HG02852 (cell line): ENCODE data around the gene ASCC1.
"Not testable (repeated sequence)": the region's sequence is repeated elsewhere in the genome, so short reads cannot be mapped to it uniquely, and the experiment has no call there.

Experiments
- ATAC-seq: cut with Tn5 transposase; IDR thresholded peaks from one replicate; pipeline ENCODE4 v1.9.1; 2021; ENCODE audit warnings: mild to moderate bottlenecking, moderate library complexity; ENCODE audit not compliant: unreplicated experiment

The ASCC1 gene

GRCh38 chr10:72223743-72224101, 7.6 kb upstream of the ASCC1 start:
- no peak for ATAC-seq

DNA sequence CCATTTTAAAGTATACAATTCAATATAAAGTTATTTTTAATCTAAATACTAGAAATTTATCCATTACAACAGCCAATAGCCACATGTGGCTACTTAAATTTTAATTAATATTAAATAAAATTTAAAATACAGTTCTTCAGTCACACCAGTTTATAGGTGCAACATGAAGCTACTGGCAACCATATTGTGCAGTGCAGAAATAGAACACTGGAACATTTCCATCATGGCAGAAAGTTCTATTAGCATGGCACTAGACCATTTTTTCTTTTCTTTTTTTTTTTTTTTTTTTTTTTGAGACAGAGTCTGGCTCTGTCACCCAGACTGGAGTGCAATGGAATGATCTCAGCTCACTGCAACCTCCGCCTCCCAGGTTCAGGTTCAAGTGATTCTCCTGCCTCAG, 5.2 kb upstream of the ASCC1 start:
- ATAC-seq = no peak

DNA sequence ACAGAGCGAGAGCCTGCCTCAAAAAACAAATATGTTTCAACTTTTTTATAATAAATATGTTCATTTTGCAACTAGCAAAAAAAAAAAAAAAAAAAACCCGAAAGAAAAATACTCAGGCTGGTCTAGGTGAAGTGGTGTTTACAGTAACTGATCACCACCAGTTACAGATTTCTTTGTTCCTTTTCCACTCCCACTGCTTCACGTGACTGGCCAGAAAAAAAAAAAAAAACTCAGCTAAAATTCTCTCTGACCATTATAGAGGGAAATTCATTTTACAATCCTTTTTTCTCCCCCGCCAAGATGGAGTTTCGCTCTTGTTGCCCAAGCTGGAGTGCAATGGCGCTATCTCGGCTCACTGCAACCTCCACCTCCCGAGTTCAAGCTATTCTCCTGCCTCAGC, 4.6 kb upstream of the ASCC1 start:
- no peak for ATAC-seq

DNA sequence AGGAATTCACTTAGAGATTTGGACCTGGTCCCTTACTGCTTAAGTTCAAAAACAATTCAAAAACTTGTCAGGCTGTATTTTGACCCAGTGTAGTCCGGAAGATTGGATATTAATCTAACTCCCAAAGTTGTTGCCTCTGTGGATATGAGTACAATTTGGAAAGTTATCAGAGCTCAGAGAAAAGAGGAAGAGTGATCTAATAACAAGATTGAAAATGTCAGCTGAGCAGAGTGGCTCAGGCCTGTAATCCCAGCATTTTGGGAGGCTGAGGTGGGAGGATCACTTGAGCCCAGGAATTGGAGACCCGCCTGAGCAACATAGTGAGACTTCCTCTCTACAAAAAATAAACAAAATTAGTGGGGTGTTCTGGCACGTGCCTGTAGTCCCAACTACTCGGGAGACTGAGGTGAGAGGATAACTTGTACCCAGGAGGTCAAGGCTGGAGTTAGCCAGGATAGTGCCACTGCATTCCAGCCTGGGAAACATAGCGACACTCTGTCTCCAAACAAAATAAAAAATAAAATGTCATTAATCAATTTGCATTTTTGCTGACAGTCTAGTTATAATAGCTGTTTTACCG, 3.2 kb upstream of the ASCC1 start:
- ATAC-seq = no peak

DNA sequence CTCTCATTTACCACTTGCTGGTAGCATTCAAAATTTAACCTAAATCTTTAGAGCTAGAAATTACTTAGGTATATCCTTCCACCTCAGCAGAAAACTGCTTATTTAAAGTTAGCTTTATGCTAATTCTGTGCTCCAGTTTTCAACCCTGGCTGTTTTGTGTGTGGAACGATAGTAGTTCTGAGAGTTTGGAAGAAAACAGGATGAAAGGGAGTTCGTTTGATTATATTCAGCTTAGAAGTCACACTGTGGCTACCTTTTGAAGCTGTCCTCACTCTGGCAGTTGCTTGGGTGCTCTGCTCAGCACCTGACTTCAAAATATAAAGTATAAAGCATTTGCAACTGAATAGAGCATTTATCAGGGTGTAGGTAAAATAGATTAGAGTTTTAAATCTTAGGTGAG, 2.6 kb upstream of the ASCC1 start:
- ATAC-seq = no peak

- no peak for ATAC-seq
Measured at GRCh38 chr10:72218325-72218724, 2.2 kb upstream of the ASCC1 start.

GRCh38 chr10:72211832-72212231, 4.2 kb downstream of the ASCC1 start:
- not testable (repeated sequence) for ATAC-seq

DNA sequence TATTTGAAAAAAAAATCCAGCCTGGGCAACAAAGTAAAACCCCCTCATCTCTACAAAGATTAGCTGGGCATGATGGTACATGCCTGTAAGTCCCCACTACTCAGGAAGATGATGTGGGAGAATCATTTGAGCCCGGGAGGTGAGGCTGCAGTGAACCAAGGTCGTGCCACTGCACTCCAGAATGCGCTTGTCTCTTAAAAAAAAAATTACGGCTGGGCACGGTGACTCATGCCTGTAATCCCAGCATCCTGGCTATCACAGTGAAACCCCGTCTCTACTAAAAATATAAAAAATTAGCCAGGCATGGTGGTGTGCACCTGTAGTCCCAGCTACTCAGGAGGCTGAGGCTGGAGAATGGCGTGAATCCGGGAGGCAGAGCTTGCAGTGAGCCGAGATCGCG, 4.7 kb downstream of the ASCC1 start:
- ATAC-seq = not testable (repeated sequence)

DNA sequence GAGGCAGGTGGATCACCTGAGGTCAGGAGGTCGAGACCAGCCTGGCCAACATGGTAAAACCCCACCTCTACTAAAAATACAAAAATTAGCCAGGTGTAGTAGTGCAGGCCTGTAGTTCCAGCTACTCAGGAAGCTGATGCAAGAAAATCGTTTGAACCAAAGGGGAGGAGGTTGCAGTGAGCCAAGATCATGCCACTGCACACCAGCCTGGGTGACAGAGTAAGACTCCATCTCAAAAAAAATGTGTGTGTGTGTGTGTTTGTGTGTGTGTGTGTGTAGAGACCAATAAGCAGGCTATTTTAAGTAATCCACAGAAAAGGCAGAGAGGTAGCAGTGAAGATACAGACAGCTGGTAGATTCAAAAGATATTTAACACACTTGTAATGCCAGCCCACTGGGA, 7.5 kb downstream of the ASCC1 start:
- not testable (repeated sequence) for ATAC-seq

GRCh38 chr10:72206511-72207229, 9.4 kb downstream of the ASCC1 start:
- no peak for ATAC-seq

DNA sequence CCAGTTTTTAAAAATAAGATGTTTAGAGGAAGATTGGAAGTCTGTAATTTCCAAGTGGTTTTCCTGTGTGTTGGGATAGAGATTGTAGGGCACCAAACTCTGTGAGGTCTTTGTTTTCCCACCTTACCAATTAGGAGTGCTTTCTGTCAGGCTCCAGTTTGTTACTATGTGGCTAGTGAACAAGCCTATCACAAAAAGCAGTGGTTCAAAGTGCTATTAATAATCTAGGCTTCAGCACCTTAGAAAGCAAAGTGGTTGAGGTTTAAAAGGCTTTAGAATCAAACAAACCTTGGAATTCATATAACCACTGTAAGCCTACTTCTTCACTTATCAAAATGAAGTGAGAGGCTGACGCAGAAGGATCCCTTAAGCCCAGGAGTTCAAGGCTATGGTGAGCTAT, 11.4 kb downstream of the ASCC1 start:
- ATAC-seq = no peak

GRCh38 chr10:72204296-72204695, 11.8 kb downstream of the ASCC1 start:
- ATAC-seq = no peak

- ATAC-seq = no peak
Measured at GRCh38 chr10:72201293-72201692, 14.8 kb downstream of the ASCC1 start.

DNA sequence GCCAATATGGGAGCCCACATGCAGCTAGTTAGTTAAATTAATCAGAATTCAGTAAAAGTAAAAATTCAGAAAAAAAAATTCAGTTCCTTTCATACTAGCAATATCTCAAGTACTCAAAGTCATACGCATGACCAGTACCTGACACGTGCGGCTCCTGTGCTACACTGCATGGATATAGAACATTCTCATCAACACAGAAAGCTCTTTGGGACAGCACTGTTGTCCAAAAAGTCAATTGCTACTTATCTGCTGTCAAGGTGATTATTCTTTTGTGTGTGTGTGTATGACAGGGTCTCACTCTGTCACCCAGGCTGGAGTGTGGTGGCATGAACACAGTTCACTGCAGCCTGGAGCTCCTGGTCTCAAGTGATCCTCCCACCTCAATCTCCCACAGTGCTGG, 15.2 kb downstream of the ASCC1 start:
- no peak for ATAC-seq

- no peak for ATAC-seq
Measured at GRCh38 chr10:72194949-72195348, 21.1 kb downstream of the ASCC1 start.

GRCh38 chr10:72186982-72187330, 29.1 kb downstream of the ASCC1 start:
- ATAC-seq = no peak

DNA sequence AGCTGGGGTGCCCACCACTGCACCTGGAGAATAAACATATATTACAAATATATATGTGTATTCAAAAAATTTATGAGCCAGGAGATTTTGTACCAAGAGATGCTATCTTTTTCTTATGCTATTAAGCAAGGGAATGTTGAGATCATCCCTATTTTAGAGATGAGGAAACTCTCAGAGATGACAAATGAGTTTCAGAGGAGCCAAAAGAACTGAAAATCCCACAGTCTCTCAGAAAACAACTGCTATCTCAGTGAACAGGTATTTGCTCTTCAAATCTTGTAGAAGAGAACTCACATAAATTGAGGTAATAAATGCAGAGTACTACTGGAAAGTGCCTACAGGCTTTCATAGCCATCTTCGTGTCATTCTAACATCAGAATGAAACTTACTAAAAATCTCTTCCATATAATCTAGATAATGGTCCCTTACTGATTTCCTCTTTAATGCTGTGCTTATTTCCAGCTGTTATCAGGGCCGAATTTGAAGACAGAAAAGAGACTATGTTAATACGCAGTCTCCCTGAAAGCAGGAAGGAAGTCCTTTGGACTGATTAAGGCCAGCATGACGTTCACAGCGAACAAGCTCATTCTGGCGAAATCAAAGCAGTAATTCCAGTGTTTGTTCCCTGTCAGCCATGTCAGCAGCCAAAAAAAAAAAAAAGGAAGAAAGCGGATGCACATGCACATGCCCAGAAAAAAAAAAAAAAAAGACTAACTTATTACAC, 29.7 kb downstream of the ASCC1 start:
- ATAC-seq = no peak

DNA sequence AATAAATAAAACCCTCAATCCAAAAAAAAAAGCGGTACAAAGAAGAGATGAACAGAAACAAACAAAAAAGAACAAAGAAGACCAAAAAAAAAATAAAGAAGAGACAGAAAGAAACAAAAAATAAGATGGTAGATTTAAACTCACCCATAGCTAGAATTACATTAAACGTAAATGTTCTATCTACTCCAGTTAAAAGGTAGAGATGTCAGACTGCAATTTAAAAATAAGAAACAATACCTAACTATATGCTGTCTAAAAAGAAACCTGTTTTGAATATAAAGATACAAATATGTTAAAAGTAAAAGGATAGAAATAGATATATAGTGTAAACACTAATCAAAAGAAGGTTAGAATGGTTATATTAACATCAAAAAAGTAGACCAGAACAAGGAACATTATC, 31.9 kb downstream of the ASCC1 start:
- ATAC-seq = no peak

GRCh38 chr10:72177454-72177853, 38.6 kb downstream of the ASCC1 start:
- ATAC-seq = no peak

GRCh38 chr10:72176701-72177100, 39.4 kb downstream of the ASCC1 start:
- no peak for ATAC-seq

GRCh38 chr10:72175149-72175548, 40.9 kb downstream of the ASCC1 start:
- no peak for ATAC-seq

DNA sequence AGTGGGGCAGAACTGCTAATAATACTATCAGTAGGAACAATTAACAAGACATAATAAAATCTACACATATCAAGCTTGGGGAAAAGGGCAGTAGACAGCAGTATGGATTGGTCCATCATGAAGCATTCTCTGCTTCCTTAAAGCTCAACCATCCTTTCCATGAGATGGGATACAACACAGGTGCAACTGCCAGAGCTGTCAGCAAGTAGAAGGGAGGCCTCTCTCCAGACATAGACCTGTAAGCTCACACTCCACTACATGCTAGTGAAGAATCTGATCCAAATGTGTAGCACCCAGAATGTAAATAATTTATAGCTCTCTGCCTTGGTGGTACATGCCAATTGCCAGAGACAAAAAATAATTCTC, 41.8 kb downstream of the ASCC1 start:
- ATAC-seq = no peak
